Measurements from ENCODE around the gene ACTR1B.
"Not testable (repeated sequence)": the region's sequence is repeated elsewhere in the genome, so short reads cannot be mapped to it uniquely, and the experiment has no call there.

Gene ACTR1B

DNA sequence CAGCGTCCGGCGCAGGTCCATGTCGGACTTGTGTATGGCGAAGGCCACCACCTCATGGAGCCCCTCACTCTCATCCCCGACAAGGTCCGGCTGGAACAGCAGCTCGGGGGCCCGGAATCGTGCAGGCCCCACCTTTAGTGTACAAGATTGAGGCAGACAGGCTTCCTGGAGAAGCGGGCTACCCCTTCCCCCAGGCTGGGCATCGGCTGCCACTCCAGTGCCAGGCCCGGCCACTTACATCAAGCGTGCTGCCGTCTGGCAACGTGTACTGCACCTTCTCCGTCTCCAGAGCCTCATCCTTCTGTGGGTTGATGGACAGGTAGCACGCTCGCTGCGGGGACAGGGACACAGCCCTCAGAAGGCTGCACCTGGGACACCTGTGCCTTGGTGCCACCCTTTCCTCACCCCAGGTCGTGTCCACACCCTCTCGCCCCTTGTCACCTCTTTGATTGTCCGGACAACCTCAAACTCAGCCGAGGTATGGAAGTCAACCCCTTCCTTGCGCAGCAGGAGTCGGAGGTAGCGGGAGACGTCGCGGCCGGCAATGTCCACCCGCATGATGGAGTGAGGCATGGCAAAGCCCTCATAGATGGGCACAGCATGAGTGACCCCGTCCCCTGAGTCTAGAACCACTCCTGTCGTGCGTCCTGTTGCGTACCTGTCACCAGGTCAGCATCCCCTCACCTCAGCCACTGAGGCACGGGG lies 5.7 kb downstream of the ACTR1B start:
- no peak for DNase-seq

DNA sequence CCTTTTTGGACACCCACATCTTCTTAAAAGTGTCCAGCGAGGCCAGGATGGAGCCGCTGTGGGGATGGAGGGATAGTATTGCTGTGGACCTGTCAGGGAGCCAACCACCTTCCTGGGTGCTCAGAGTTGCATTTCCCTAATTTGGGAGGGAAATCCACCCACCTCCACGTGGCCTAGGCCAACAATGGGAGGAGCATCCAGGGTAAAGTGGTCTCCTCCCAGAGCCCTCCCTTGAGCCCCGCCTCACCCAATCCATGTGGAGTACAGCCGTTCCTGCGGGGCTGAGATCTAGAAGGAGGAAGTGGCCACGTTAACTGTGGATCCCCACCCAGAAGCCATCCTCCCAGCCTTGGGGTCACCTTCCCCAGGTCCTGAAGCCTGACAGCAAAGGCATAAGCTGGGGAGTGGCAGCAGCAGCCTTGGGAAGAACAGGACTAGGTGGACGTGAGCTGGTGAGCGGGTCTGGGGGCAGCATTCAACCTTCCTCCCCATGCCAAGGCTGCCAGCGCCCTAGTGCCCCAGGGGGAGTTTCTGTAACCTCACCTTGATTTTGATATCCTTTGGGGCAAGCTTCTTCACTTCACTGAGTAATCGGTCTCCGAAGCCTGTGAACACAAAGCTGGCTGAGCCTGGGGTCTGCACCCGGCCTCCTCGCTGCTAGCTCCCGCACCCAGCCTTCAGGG lies 6.8 kb downstream of the ACTR1B start:
- no peak for DNase-seq

DNA sequence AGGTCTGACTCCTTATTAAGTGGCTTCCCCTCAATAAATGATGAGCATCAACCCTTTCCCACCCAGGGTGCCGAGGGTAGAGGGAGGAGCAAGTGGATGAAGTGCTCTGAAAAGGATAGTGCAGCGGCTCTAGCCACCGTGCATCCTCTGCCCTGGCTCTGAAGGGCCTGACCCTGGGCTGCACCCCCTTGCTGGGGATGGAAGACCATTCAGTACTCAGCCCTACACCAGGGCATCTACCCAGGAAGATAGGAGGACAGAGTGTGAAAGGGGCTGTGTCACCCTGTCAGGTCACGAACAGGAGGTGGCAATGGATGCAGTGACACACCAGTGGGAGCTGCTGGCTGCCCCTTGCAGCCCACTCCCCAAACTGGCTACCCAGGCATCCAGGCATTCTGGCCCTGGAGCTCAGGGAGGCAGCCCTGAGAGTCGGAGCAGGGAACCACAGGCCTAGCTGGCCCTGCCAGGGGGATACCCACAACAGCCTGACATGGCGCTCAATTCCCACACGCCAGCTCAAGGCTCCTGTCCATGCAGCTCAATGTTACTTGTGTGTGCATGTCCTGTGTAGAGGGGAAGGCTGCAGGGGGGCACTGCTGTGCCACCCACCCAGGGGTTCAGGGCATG lies 7.6 kb downstream of the ACTR1B start:
- no peak for DNase-seq

- no peak for DNase-seq
Observed at GRCh38 chr2:97654791-97655190, 9.1 kb downstream of the ACTR1B start.

DNA sequence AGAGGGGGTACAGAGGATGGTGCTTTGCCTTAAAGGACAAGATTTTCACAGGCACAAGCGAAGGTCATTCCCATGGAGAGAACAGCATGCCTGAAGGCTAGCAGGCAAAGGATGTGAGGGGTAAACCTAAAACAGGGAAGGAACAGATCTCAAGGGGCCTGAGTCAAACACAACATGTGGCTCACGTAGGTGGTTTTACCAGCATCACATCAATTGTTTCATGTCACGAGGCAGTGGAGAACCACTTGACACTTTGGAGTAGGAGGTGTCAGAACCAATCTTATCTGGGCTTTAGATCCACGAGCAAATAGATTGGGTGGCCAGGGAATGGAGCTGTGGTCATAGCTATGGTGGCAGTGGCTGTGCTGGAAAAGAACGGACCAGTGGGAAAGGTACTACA lies 9.5 kb downstream of the ACTR1B start:
- DNase-seq: no peak

- no peak for DNase-seq
Observed at GRCh38 chr2:97653874-97654273, 10.0 kb downstream of the ACTR1B start.

DNA sequence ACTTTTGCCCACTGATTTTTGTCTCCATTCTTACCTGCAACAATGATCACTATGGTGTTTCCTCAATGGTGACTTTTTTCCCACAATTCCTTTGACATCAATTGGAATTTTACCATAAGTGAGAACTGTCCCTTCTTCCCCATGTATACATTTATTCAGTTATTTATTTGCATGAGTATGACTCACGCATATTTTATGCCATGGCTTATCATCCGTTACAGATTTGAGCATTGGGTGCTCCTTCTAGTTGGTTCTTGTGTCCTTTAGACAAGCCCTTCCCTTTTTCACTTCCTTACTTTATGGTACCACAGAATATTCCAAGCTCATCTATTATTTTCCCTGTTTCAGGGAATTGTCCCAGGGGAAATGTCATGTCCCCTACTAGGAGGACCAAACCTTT lies 10.4 kb downstream of the ACTR1B start:
- DNase-seq: no peak

DNA sequence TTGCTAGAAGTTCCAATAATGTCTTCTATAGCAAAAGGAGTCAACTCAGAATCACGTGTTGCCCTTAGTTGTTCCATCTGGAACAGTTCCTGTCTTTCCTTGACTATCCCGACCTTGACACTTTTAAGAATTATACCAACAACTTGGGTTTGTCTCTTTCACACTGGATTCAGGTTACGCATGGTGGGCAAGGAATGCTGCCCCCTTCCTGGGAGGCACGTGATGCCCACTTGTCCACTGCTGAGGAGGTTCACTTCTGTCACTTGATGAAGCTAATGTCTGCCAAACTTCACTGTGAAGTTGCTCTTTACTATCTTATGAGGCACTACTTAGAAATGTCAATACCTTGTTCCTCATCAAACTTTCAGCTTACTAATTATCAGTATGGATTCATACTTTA lies 12.7 kb downstream of the ACTR1B start:
- no peak for DNase-seq

DNA sequence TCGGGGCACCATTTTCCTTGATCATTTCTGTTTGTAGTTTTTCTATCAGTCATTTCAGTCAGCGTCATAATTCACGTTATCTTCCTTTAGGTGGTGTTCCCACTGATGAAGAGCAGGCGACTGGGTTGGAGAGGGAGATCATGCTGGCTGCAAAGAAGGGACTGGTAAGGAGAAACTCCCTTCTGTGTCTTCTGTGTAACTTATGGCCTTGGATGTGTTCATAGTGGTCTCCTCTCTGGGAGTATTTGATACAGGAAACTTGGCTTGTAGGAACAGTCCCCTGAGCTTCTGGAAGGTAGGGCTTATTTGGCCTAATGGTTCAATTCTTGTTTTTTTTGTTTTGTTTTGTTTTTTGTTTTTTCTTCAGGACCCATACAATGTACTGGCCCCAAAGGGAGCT lies 16.9 kb downstream of the ACTR1B start:
- no peak for DNase-seq

GRCh38 chr2:97645695-97646629 lies 17.9 kb downstream of the ACTR1B start, which contains the start of gene COX5B:
Gene COX5B, plus strand, starts transcription at chr2:97646062. Its CDS starts 25 bp downstream, at chr2:97646087.
- DNase-seq: peak; percentile 99

GRCh38 chr2:97645112-97645694 lies 18.6 kb downstream of the ACTR1B start:
- no peak for DNase-seq

- no peak for DNase-seq
Observed at GRCh38 chr2:97644023-97644717, 19.7 kb downstream of the ACTR1B start.

- not testable (repeated sequence) for DNase-seq
Observed at GRCh38 chr2:97626049-97626430, 37.8 kb downstream of the ACTR1B start.

DNA sequence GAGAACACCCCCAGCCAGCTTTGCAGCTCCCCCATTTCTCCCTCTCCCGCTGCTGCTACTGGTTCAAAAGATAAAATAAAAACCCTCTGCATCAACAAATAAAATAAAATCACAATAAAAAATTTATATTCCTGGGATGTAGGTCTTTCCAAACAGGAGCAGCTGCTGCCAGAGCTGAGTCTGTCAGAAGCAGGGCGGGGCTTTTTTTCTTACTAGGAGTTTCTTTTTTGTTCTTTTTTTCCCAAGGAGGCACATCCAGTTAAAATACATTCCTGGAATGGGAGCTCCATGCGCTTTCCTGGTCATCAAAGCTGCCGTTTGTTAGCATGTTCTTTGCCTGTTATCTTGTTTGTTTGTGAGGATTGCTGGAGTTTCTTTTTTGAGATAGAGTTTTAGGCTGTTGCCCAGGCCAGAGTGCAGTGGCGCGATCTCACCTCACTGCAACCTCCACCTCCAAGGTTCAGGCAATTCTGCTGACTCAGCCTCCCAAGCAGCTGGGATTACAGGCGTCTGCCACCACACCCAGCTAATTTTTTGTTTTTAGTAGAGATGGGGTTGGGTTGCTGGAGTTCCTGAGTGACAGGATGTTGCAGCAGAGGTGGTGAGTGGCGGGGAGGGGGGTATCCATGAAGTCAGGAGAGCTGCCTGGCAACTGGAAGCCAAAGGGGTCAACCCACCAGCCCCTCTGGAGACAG lies 38.3 kb downstream of the ACTR1B start:
- not testable (repeated sequence) for DNase-seq

- DNase-seq: not testable (repeated sequence)
Observed at GRCh38 chr2:97622976-97623375, 40.9 kb downstream of the ACTR1B start.

DNA sequence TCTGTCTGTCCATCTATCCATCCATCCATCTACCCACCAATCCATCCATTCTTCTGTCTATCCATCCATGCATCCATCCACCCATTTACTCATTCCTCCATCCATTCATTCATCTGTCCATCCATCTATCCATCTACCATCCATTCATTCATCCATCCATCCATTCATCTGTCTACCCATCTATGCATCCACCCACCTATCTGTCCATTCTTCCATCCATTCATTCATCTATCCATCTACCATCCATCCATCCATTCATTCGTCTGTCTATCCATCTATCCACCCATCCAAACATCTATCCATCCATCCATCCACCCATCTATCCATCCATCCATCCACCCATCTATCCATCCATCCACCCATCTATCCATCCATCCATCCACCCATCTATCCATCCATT lies 43.4 kb downstream of the ACTR1B start:
- not testable (repeated sequence) for DNase-seq

GRCh38 chr2:97618939-97619827 lies 44.7 kb downstream of the ACTR1B start:
- not testable (repeated sequence) for DNase-seq

GRCh38 chr2:97617911-97618310 lies 45.9 kb downstream of the ACTR1B start:
- no peak for DNase-seq

DNA sequence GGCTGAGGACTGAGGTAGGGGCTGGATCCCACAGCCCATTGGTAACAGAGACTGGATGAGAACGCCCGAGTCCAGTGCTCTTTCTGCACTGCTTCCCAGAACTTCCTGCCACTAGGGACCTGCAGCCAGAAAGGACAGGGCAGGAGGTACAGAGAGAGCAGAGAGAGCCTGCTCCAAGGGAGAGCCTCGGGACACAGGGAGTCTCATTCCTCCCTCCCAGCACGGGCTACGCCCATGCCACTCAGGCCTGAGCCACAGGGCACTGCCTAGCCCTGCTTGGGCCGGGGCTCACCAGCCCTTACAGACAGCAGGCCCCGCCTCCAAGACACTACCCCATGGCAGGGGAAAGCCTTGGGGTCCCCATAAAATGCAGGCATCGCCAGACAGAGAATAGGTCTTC lies 48.1 kb downstream of the ACTR1B start:
- not testable (repeated sequence) for DNase-seq

DNA sequence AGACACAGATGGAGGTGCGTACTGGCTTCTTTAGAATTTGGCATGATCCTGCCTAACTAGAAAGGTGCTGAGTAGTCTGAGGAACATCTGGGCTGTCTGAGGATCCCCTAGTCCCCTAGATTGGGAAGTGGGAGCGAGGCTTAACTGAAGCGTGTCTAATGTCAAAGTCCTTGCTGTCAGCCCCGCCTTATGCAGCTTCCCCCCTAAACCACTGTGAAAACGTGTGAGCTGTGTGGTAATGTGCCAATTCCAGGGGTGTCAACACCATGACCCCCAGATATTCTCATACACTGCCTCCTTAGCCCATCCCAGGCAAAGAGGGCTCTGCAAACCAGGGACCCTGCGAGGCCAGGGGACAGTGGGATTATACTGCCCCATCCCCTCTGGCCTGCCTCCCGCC lies 51.9 kb downstream of the ACTR1B start:
- not testable (repeated sequence) for DNase-seq
